Hepatocyte (in vitro differentiated cells): ENCODE measurements around the gene UPF1. TPM values are rescaled to one million over a fixed set of nuclear protein-coding genes. Genes with fewer than 3 reads are reported as not detected.

Source experiments
- DNase-seq: peaks from one replicate; pipeline ENCODE4 v3.0.0-alpha.2; 2016; ENCODE audit warnings: low spot score
- H2AFZ ChIP-seq: fragments of 200-600 bp; sonication (generic); 2 replicates; pipeline ENCODE4 v1.6.0; 2016; ENCODE audit warnings: antibody characterized with exemption, mild to moderate bottlenecking
- H3K27ac ChIP-seq: fragments of 200-600 bp; sonication (generic); 2 replicates; pipeline ENCODE4 v1.5.1; 2016; ENCODE audit warnings: mild to moderate bottlenecking
- H3K27me3 ChIP-seq: fragments of 200-600 bp; sonication (generic); 2 replicates; pipeline ENCODE4 v1.6.1; 2016
- H3K36me3 ChIP-seq: fragments of 200-600 bp; sonication (generic); replicated peaks from 2 replicates; pipeline ENCODE4 v1.5.1; 2016; ENCODE audit warnings: low read depth; ENCODE audit not compliant: insufficient read depth
- H3K4me1 ChIP-seq: fragments of 200-600 bp; sonication (generic); 2 replicates; pipeline ENCODE4 v1.5.1; 2016; ENCODE audit warnings: mild to moderate bottlenecking, moderate library complexity; ENCODE audit not compliant: insufficient read depth
- H3K4me2 ChIP-seq: fragments of 200-600 bp; sonication (generic); 2 replicates; pipeline ENCODE4 v1.6.0; 2016
- H3K4me3 ChIP-seq: fragments of 200-600 bp; sonication (generic); 2 replicates; pipeline ENCODE4 v1.5.1; 2016; ENCODE audit warnings: mild to moderate bottlenecking
- H3K79me2 ChIP-seq: fragments of 200-600 bp; sonication (generic); 2 replicates; pipeline ENCODE4 v1.6.0; 2017; ENCODE audit warnings: mild to moderate bottlenecking
- H3K9me2 ChIP-seq: fragments of 200-600 bp; sonication (generic); replicated peaks from 2 replicates; pipeline ENCODE4 v1.6.0; 2017; ENCODE audit warnings: mild to moderate bottlenecking; ENCODE audit not compliant: insufficient read depth
- H3K9me3 ChIP-seq: fragments of 200-600 bp; sonication (generic); 2 replicates; pipeline ENCODE4 v1.5.1; 2016; ENCODE audit warnings: low read depth, mild to moderate bottlenecking
- H4K20me1 ChIP-seq: fragments of 200-600 bp; sonication (generic); 2 replicates; pipeline ENCODE4 v1.6.0; 2016; ENCODE audit warnings: mild to moderate bottlenecking; ENCODE audit not compliant: insufficient read depth, poor library complexity, severe bottlenecking
- CTCF ChIP-seq: fragments of 200-600 bp; sonication (generic); IDR thresholded peaks from 2 replicates; pipeline ENCODE4 v1.5.1; 2016; ENCODE audit warnings: antibody characterized with exemption, mild to moderate bottlenecking; ENCODE audit not compliant: poor library complexity
- EZH2 ChIP-seq: fragments of 200-600 bp; sonication (generic); IDR thresholded peaks from 2 replicates; pipeline ENCODE4 v1.6.1; 2016; ENCODE audit warnings: antibody characterized with exemption, mild to moderate bottlenecking, borderline replicate concordance
- EZH2phosphoT487 ChIP-seq: fragments of 200-600 bp; sonication (generic); IDR thresholded peaks from one replicate; pipeline ENCODE4 v1.6.1; 2018; ENCODE audit warnings: antibody characterized with exemption, mild to moderate bottlenecking, low read depth, moderate library complexity; ENCODE audit not compliant: unreplicated experiment, severe bottlenecking
- WGBS: methylation state at CpG from one replicate; pipeline ENCODE4 v1.1.6; 2016; ENCODE audit warnings: low lambda C conversion rate; ENCODE audit errors: missing lambda C conversion rate; 5-methylcytosine and 5-hydroxymethylcytosine counted together
- polyA plus RNA-seq: library from polyadenylated mRNA; unstranded; fragments of >200 nt; fragmentation: Nextera tagmentation; extraction: Ambion mirVana; gene quantifications from 2 replicates; pipeline ENCODE4 v1.2.1, GENCODE V29; 2016
- total RNA-seq: library from RNA; depleted of rRNA; stranded (reverse); fragments of >200 nt; gene quantifications from 2 replicates; pipeline ENCODE4 v1.2.3, GENCODE V29; 2014

UPF1 gene
- total and polyA plus RNA-seq, 2 experiments from 2014 or later, result 27.0 to 47.2 TPM

- TF ChIP-seq EZH2, result no peak
- no peak for TF ChIP-seq CTCF
- TF ChIP-seq EZH2phosphoT487, result no peak
- Histone ChIP-seq H3K27ac (no peak overlapping the region), H3K27me3 (no peaks in the 10 kb centered on the region)
These were observed 29.5 kb downstream of the UPF1 start for GRCh38 chr19:18861235-18861634.

GRCh38 chr19:18861917-18862316 is 30.2 kb downstream of the UPF1 start:
- Histone ChIP-seq H3K4me2 (no peak overlapping the region), H3K79me2 (no peaks in the 10 kb centered on the region), H2AFZ (no peak overlapping the region), H3K27me3 (no peaks in the 10 kb centered on the region), H3K9me3 (no peaks in the 10 kb centered on the region), H4K20me1 (no peaks in the 10 kb centered on the region), H3K4me1 (no peaks in the 10 kb centered on the region), H3K9me2 (no peaks in the 10 kb centered on the region), H3K4me3 (no peak overlapping the region), H3K36me3 (no peaks in the 10 kb centered on the region), H3K27ac (no peak overlapping the region)
- DNase-seq, result no peak
- 94% methylated on average over 12 of the region's 12 CpGs for WGBS
- TF ChIP-seq EZH2, result no peak
- TF ChIP-seq EZH2phosphoT487, result no peak
- no peak for TF ChIP-seq CTCF

More at GRCh38 chr19:18861235-18861634, 29.5 kb downstream of the UPF1 start:
- 93% methylated on average over 9 of the region's 9 CpGs for WGBS
- Histone ChIP-seq H3K4me2 (no peak overlapping the region), H3K36me3 (no peaks in the 10 kb centered on the region), H2AFZ (no peak overlapping the region), H3K79me2 (no peaks in the 10 kb centered on the region), H3K9me3 (no peaks in the 10 kb centered on the region), H3K4me1 (no peaks in the 10 kb centered on the region), H3K9me2 (no peaks in the 10 kb centered on the region), H3K4me3 (no peak overlapping the region), H4K20me1 (no peaks in the 10 kb centered on the region)
- DNase-seq, result no peak

- Histone ChIP-seq H3K79me2 (no peaks in the 10 kb centered on the region), H4K20me1 (peaks cover 5% of the 10 kb centered on the region), H3K9me2 (no peaks in the 10 kb centered on the region), H2AFZ (no peak overlapping the region), H3K4me2 (no peak overlapping the region), H3K27ac (no peak overlapping the region), H3K4me3 (no peak overlapping the region), H3K27me3 (no peaks in the 10 kb centered on the region), H3K9me3 (no peaks in the 10 kb centered on the region), H3K36me3 (no peaks in the 10 kb centered on the region), H3K4me1 (no peaks in the 10 kb centered on the region)
- TF ChIP-seq EZH2, result no peak
- TF ChIP-seq CTCF, result no peak
- TF ChIP-seq EZH2phosphoT487, result no peak
- 95% methylated on average over 33 of the region's 33 CpGs for WGBS
- no peak for DNase-seq
These were observed 31.4 kb downstream of the UPF1 start for GRCh38 chr19:18862976-18863842.
